Measurements from ENCODE around the gene PRPF38A.

DNA sequence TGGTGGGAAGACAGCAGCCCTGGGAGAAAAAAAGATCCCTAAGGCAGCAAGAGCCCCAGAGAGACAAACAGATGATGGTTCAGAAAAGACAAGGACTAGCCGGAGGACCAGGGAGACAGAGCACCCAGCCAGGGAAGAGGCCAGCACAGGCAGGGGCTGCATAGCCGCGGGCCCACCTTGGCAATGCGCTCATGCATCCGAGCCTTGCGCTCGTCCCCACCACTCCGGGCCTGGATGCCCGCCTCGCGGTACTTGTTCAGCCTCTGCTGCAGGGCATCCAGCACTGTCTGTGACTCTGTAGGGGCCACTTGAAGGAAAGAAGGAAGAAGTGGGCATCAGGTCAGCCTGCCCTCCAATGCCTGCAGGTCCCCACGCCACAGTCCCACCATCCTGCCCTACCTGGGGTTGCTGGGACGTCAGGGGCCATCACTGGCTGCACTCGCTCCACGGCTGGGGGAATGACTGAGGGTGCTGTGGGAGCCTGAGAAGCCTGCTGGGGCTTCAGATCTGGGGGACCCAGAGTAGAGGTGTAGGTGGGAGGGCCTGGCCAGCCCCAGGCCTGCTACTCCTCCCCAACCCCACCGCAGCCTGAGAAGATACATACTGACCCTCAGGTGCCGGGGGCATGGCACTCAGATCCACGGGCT is 45.4 kb upstream of the PRPF38A start:
- no peak for TF ChIP-seq EZH2phosphoT487 (IDR thresholded peaks at IDR 0.05; ENCODE audit: borderline replicate concordance, low read length)
- TF ChIP-seq, protein P1, sequence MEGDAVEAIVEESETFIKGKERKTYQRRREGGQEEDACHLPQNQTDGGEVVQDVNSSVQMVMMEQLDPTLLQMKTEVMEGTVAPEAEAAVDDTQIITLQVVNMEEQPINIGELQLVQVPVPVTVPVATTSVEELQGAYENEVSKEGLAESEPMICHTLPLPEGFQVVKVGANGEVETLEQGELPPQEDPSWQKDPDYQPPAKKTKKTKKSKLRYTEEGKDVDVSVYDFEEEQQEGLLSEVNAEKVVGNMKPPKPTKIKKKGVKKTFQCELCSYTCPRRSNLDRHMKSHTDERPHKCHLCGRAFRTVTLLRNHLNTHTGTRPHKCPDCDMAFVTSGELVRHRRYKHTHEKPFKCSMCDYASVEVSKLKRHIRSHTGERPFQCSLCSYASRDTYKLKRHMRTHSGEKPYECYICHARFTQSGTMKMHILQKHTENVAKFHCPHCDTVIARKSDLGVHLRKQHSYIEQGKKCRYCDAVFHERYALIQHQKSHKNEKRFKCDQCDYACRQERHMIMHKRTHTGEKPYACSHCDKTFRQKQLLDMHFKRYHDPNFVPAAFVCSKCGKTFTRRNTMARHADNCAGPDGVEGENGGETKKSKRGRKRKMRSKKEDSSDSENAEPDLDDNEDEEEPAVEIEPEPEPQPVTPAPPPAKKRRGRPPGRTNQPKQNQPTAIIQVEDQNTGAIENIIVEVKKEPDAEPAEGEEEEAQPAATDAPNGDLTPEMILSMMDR (IDR thresholded peaks at IDR 0.05; ENCODE audit: low read depth, low read length, poor library complexity, severe bottlenecking): no peak
